Kidney (tissue), 14 donors: ENCODE data around the gene YBEY. TPM values are rescaled to one million over a fixed set of nuclear protein-coding genes. Genes with fewer than 3 reads are reported as not detected.

Source experiments
- DNase-seq, 5 donors: peaks; one replicate each; pipeline ENCODE4 v3.0.0-alpha.2; 2013 to 2020
- FAIRE-seq: peaks from 2 replicates; lab custom pipeline; 2012; peaks lifted over from hg19 to GRCh38; lab: Jason Lieb, UNC
- H3K27ac ChIP-seq, 2 donors: one replicate each; pipeline ENCODE4 v1.7.0; 2013; ENCODE audit warnings: low read depth in 2 of 2, low read length in 2 of 2, inconsistent platforms in 1 of 2
- H3K27me3 ChIP-seq: one replicate; pipeline ENCODE4 v1.7.1; 2013; ENCODE audit warnings: low read length, inconsistent platforms; ENCODE audit not compliant: control insufficient read depth, insufficient read depth
- H3K36me3 ChIP-seq, 3 donors: one replicate each; pipeline versions ENCODE4 v1.7.0 to v1.7.1; 2013; ENCODE audit warnings: low read length in 3 of 3, control low read depth in 1 of 3, inconsistent platforms in 1 of 3; ENCODE audit not compliant: insufficient read depth in 3 of 3, control insufficient read depth in 2 of 3
- H3K4me1 ChIP-seq, 3 donors: one replicate each; pipeline versions ENCODE4 v1.7.0 to v1.7.1; 2013; ENCODE audit warnings: low read length in 3 of 3, inconsistent platforms in 1 of 3, low read depth in 1 of 3; ENCODE audit not compliant: control insufficient read depth in 2 of 3, insufficient read depth in 2 of 3
- H3K4me3 ChIP-seq, 3 donors: one replicate each; pipeline versions ENCODE4 v1.7.0 to v1.8.1; 2013; ENCODE audit warnings: low read length in 3 of 3, control low read depth in 1 of 3, inconsistent platforms in 1 of 3
- H3K9ac ChIP-seq, 3 donors: one replicate each; pipeline versions ENCODE4 v1.7.0 to v1.7.1; 2013; ENCODE audit warnings: low read length in 3 of 3, control low read depth in 1 of 3, inconsistent platforms in 1 of 3
- H3K9me3 ChIP-seq, 3 donors: one replicate each; pipeline versions ENCODE4 v1.7.0 to v1.7.1; 2013; ENCODE audit warnings: low read length in 3 of 3, control low read depth in 1 of 3, inconsistent platforms in 1 of 3; ENCODE audit not compliant: control insufficient read depth in 2 of 3, insufficient read depth in 1 of 3
- intact Hi-C: fragments of 100-400 bp; cut with DNase I; formaldehyde crosslinking; loops from one replicate; pipeline ENCODE4 v1.11.1; 2022
- polyA plus RNA-seq: library from polyadenylated mRNA; stranded (reverse); fragments of 350-450 nt; fragmentation: Illumina TruSeq; extraction: RNeasy Lipid Tissue Mini Kit (QIAGEN cat#74804); gene quantifications from one replicate; pipeline ENCODE4 v1.2.3, GENCODE V29; 2014; ENCODE audit warnings: low read depth, low replicate concordance; ENCODE audit not compliant: insufficient read depth
- total RNA-seq: library from RNA; stranded (reverse); fragmentation: NEBNext Ultra II Directional; extraction: Animal tissue kit (Norgen Biotek cat#: 25700); gene quantifications from one replicate; pipeline ENCODE4 v1.2.1, GENCODE V29; 2021
- TF ChIP-seq, protein P1 (sequence below): IDR thresholded peaks from 3 replicates; pipeline ENCODE4 v1.5.1; 2012; ENCODE audit warnings: mild to moderate bottlenecking, moderate library complexity, borderline replicate concordance; ENCODE audit not compliant: insufficient read depth; ENCODE audit errors: extremely low read depth
- donor health status: control.
- donor health status: control.
- donor health status: control.
- donor health status: control.
- donor health status: control.
- donor health status: DM: yes; HTN: yes; CAD: no.
- donor health status: Normal renal cell carcinoma (clear cell type).

Gene YBEY
- total and polyA plus RNA-seq, 2 donors from 2014 or later = 17.5 to 29.6 TPM

DNA sequence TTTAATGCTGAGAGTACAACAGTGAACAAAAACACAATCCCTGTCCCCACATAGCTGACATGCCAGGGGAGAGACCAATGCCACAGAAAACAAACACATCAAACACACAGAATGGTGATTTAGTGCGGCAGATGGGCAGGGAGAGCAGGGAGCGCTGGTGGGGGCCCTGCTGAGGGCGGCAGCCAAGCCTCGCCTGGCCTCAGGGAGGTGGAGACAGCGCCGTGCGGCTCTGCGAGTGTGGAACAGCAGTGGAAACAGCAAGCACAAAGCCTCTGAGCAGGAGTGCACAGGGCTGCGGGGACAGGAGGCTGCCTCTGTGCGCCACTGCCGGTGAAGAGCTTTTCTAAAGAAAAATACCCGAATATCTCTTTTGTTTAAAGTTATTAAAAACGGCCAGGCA lies 17.8 kb upstream of the YBEY start:
- Histone ChIP-seq H3K9me3 (no peaks in the 10 kb centered on the region), H3K36me3 (peaks cover 6 to 46% (median 46%) of the 10 kb centered on the region in 3 donors), H3K4me3 (no peak overlapping the region), H3K4me1 (no peaks in the 10 kb centered on the region), H3K9ac (no peak overlapping the region), H3K27ac (no peak overlapping the region), H3K27me3 (no peaks in the 10 kb centered on the region)
- intact Hi-C loops = no loop called here
- TF ChIP-seq, protein P1, sequence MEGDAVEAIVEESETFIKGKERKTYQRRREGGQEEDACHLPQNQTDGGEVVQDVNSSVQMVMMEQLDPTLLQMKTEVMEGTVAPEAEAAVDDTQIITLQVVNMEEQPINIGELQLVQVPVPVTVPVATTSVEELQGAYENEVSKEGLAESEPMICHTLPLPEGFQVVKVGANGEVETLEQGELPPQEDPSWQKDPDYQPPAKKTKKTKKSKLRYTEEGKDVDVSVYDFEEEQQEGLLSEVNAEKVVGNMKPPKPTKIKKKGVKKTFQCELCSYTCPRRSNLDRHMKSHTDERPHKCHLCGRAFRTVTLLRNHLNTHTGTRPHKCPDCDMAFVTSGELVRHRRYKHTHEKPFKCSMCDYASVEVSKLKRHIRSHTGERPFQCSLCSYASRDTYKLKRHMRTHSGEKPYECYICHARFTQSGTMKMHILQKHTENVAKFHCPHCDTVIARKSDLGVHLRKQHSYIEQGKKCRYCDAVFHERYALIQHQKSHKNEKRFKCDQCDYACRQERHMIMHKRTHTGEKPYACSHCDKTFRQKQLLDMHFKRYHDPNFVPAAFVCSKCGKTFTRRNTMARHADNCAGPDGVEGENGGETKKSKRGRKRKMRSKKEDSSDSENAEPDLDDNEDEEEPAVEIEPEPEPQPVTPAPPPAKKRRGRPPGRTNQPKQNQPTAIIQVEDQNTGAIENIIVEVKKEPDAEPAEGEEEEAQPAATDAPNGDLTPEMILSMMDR = no peak
- DNase-seq (no peak), FAIRE-seq (no peak)

GRCh38 chr21:46269466-46269865 lies 16.7 kb upstream of the YBEY start:
- Histone ChIP-seq H3K9ac (no peak overlapping the region), H3K27ac (no peak overlapping the region), H3K4me1 (no peaks in the 10 kb centered on the region), H3K9me3 (no peaks in the 10 kb centered on the region), H3K4me3 (no peak overlapping the region), H3K36me3 (peaks cover 6 to 56% (median 50%) of the 10 kb centered on the region in 3 donors), H3K27me3 (no peaks in the 10 kb centered on the region)
- DNase-seq = no peak
- intact Hi-C loops = no loop called here
- TF ChIP-seq, protein P1 = no peak
- no peak for FAIRE-seq

- TF ChIP-seq, protein P1 = no peak
- H3K9me3 ChIP-seq = no peaks in the 10 kb centered on the region
- peaks cover 7 to 60% (median 46%) of the 10 kb centered on the region in 3 donors for H3K36me3 ChIP-seq
- FAIRE-seq (no peak), DNase-seq (no peak)
- H3K27ac ChIP-seq = no peak overlapping the region
- H3K27me3 ChIP-seq = no peaks in the 10 kb centered on the region
- no peak overlapping the region for H3K9ac ChIP-seq
- H3K4me3 ChIP-seq = no peak overlapping the region
- H3K4me1 ChIP-seq = no peaks in the 10 kb centered on the region
- intact Hi-C loops = no loop called here
These were observed 12.8 kb upstream of the YBEY start for GRCh38 chr21:46273341-46273740.

DNA sequence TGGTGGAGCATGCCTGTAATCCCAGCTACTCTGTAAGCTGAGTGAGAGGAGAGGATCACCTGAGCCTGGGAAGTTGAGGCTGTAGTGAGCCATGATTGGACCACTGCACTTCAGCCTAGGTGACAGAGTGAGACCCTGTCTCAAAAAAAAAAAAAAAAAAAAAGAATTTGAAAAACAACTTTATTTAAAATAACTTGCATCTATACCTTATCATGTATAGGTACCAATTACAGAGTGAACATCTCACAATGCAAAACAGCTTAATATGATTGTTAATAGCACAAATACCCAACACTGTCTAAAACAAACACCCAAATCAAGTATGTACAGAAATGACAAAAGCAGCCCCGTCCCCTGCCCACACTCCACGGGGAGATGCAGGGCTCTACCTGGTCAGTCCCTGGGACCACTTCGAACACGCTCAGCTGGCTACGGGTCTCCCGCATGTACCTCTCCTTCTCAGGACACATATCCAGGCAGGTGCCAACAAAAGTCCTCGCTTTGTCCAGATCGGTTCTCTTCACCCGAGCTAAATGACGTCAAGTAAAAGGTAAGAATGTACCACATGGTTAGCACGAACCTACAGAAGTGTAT lies 11.2 kb upstream of the YBEY start:
- no peak for DNase-seq
- Histone ChIP-seq H3K4me1 (no peaks in the 10 kb centered on the region), H3K9me3 (no peaks in the 10 kb centered on the region), H3K9ac (no peak overlapping the region), H3K27me3 (no peaks in the 10 kb centered on the region), H3K4me3 (no peak overlapping the region), H3K27ac (no peak overlapping the region), H3K36me3 (peaks cover 11 to 62% (median 49%) of the 10 kb centered on the region in 3 donors)
- FAIRE-seq = no peak
- intact Hi-C loops = no loop called here
- TF ChIP-seq, protein P1 = no peak
